NCI-H1105 (cell line): Measurements from ENCODE around the gene TSHZ3.

Source experiments
- DNase-seq: peaks from one replicate; lab custom pipeline; 2025; lab: John Stamatoyannopoulos, UW

The TSHZ3 gene

DNA sequence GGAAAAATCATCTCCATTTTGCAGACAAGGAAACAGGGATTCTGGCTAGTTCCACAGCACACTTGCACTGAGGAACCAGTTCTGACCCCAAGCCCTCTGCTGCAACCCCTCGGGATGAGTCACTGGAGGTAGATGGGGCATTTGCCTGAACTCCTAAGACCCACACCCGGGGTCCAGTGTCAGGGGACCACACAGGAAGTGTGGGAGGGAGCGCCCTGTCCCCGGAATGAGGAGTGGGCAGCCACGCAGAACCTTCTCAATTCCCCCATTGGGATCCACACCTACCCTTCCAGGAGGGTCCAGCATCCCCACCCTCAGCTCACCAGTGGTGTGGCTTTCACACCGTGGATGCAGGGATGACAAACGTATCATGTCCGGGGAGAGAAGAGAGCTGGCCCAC is 62.7 kb downstream of the TSHZ3 start:
- DNase-seq, result no peak

DNA sequence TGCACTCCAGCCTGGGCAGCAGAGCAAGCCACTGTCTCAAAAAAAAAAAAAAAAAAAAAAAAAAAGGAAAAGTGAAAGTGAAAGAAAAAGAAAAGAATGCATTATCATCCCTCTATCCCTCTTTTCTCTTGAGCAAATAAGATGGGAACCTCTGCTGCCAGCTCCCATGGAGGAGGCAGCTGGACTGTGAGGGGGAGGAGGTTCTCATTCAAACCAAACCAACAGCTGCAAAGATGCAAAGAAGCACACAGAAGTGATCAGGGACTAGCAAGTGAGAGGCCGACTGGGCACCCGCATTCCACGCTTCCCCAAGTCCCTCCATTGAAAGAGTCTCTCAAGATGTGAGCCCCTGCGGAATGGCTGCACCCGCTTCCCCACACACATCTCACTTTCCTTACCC is 63.5 kb downstream of the TSHZ3 start:
- no peak for DNase-seq

- DNase-seq, result no peak
These were observed 64.6 kb downstream of the TSHZ3 start for GRCh38 chr19:31284621-31285020.

GRCh38 chr19:31283701-31284100 is 65.5 kb downstream of the TSHZ3 start:
- no peak for DNase-seq

GRCh38 chr19:31282346-31282745 is 66.9 kb downstream of the TSHZ3 start:
- no peak for DNase-seq

GRCh38 chr19:31280287-31281006 is 68.8 kb downstream of the TSHZ3 start:
- no peak for DNase-seq

- DNase-seq, result no peak
These were observed 69.8 kb downstream of the TSHZ3 start for GRCh38 chr19:31279436-31279765.

- no peak for DNase-seq
These were observed 70.4 kb downstream of the TSHZ3 start for GRCh38 chr19:31278555-31279435.

DNA sequence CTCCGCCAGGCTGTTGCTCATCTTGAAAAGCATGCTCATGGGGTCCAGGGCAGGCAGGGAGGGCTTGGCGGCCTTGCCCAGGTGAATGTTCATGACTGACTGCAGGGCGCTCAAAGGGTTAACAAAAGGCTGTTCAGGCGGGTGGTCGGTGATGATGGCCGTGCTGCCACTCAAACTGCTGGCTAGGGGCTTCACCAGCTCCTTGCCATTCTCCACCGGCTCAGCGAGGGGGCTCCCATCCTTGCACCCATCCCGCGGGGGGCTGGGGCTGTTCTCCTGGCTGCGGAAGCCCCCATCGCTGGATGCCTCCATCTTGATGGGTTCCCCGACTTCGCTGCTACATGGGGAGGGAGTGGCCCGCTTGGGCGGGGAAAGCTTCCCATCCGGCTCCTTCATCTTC is 71.7 kb downstream of the TSHZ3 start:
- no peak for DNase-seq

GRCh38 chr19:31276831-31277230 is 72.4 kb downstream of the TSHZ3 start:
- DNase-seq, result no peak

DNA sequence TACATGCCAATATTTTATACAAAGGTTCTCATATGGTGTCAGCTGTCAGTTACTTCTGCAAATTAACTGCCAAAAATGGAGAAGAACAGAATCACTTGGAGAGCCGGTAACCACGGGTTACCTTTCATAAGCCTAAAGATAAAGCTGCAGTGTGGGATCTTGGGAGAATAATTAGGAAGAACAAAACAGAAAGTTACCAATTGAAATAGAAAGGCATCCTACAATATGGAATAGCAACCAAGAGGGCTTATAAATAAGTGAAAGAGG is 74.2 kb downstream of the TSHZ3 start:
- peak; percentile 86 for DNase-seq

DNA sequence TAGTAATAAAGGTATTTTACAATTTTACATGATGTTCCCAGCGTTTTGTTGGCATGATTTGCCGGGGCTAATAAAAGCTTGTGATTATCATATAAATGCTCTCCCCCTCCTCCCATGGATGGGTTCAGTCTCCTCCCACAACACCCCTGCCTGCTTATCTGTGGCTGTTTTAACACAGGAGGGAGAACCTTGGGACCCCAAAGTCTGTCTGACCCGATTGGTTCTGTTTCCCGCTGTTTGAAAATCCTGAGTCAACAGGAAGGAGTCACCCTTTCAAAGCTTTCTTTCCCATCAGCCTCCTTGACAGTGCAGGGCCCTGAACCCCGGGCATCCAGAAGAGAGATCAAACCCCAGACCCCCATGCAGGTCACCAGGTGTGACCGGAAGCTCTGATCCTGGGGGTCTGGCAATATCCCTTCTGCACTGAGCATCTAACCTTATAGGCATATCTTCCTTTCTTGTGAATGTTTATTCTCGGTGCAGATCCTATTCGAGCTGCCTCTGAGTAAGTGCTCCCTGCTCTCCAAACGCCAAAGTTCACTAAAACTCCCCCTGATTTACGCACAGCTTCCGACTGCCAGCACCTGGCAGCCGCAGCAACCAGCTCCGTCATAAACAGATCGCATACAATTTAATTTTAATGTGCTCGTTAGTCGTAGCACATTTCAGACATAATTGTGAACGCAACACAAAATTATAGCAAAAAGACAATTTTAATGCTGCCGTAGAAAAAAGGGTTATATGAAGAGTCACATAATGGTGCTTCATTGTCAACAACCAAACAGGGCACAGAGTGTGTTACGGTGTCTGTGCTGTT is 74.8 kb downstream of the TSHZ3 start:
- DNase-seq, result peak; percentile 57

- DNase-seq, result no peak
These were observed 76.6 kb downstream of the TSHZ3 start for GRCh38 chr19:31272583-31273106.

- DNase-seq, result no peak
These were observed 77.8 kb downstream of the TSHZ3 start for GRCh38 chr19:31271306-31271911.

GRCh38 chr19:31270897-31271296 is 78.3 kb downstream of the TSHZ3 start:
- no peak for DNase-seq

DNA sequence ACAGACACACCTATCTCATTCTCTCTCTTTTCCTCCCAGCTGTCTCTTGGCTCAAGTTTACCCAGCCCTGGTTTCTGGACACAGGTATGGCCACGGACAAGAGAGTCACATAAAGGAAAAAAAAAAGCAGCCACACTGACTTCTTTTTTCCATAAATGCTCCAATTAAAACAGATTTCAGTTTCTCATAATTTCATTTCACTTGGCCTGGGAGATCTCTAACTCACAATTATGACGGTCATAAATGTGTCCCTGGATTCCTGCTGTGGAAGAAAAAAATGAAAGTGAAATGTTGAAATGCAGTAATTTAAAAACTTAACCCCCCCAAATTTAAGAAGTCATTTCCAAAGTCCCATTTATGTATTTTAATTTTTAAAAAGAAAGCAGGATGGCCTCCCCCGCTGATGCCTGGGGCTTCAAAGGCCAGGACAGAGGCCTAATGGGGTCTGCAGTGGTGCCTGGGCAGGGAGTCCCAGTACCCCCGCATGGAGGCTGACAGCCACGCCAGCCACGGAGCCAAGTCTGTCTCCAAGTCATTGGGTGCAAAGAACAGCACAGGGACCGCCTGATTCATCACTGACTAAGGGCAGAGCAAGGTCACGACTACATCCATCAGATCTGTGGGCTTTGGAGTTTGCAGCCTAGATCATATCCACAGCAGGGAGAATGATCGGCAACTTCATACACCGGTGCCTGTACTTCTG is 79.7 kb downstream of the TSHZ3 start:
- DNase-seq, result no peak

- DNase-seq, result no peak
These were observed 80.4 kb downstream of the TSHZ3 start for GRCh38 chr19:31268751-31269383.

- no peak for DNase-seq
These were observed 82.5 kb downstream of the TSHZ3 start for GRCh38 chr19:31266731-31267130.

DNA sequence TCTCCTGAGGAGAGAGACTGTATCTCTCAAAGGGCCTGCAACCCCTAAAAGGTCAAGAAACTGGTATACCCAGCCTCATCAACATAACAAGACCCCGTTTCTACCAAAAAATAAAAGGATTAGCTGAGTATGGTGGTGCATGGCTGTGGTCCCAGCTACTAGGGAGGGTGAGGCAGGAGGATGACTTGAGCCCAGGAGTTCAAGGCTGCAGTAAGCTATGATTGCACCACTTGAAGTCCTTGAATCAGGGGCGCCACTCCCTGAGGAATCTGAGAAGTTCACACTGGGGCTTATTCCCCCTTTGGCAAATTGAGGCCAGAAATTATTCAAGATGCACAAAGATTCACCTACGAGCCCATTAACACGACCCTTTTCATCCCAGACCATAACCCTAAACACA is 83.0 kb downstream of the TSHZ3 start:
- no peak for DNase-seq

GRCh38 chr19:31264041-31264778 is 85.0 kb downstream of the TSHZ3 start:
- no peak for DNase-seq
